ENCODE measurements around the gene DNAH2. TPM values are rescaled to one million over a fixed set of nuclear protein-coding genes. Genes with fewer than 3 reads are reported as not detected.

DNAH2 gene
- polyA plus RNA-seq, 2 of the 4 experiments (the other 2 are of a cell fraction): 0.01 to 0.08 TPM

DNA sequence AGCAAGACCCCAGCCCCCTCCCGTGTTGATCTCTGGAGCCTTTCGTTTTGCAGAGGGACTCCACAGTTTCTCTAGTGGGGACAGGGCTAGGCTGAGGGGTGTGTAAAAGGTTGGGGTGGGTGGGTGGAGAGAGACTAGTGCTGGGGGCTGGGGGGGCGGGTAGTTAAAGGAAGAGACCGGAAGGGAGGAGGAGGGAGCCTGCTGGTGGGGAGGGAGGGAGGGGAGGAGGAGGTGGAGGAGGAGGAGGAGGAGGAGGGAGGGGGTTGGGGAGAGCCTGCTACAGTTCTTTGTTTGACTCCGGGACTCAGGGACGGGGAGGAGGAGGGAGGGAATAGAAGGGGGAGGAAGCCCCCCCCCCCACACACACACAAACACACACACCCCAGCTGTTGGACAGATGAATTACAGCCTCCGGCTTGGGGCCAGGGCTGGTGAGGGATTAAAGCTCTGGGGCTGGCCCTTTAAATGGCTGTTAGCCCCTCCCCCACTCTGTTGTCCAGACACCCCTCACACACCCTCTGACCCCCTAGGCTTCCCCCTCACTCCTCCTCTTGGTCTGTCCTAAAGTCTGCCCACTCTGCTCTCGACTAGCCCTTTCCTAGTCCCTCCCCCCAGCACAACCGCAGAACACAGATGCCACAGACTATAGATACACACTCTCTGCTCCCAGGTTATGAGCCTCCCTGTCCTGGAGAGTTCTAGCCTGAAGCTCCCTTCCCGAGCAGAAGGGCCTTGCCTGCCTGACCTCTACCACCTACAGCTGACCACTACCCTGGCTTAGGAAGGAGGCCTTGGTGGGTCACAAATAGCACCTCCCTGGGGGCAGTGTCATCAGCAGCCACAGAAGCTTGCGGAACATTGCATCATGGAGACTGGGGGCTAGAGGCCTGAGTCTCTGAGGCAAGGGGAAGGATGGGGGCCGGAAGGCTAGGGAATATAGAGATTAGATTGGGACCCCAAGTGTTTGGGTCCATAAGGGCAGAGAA, 120.8 kb downstream of the DNAH2 start:
- H3K4me1 ChIP-seq: peaks cover 46% of the 10 kb centered on the region
- 30% methylated on average over 8 of the region's 12 CpGs for WGBS (ENCODE audit: missing lambda C conversion rate)
- no peak for FAIRE-seq

GRCh38 chr17:7839190-7839875, 121.8 kb downstream of the DNAH2 start:
- Histone ChIP-seq H3K4me3 (no peak overlapping the region; the same call in 2 of the 3 replicates), H3K4me2 (peak overlapping the region; percentile 96), H3K9me3 (no peaks in the 10 kb centered on the region), H3K27ac (peak overlapping the region; percentile 82 to 89), H3K4me1 (peaks cover 44% of the 10 kb centered on the region)
- ChIA-PET POLR2A (interaction anchor here (6.7 kb wide), 1 partner anchor 18 kb away, joined by 44 read pairs; the partner anchor contains the start of genes CYB5D1 and NAA38), CTCF (interaction anchor here (0.9 to 25.1 kb wide), 7 partner anchors 2 to 123 kb away, joined by 3 to 677 read pairs (median 9); partner anchors contain the start of genes KDM6B and NAA38)
- ATAC-seq (no peak), DNase-seq (ENCODE audit: low read depth in 1 of 2, low spot score in 1 of 2) (no peak), FAIRE-seq (no peak)
- TF ChIP-seq NFE2L2 (conservative IDR thresholded peaks at IDR 0.05; ENCODE audit: low read length) (no peak), JUN (IDR thresholded peaks at IDR 0.05) (no peak), REST (IDR thresholded peaks at IDR 0.05) (no peak), MAX (IDR thresholded peaks at IDR 0.05) (no peak)
- WGBS (ENCODE audit: missing lambda C conversion rate): 72% methylated on average over 6 of the region's 6 CpGs

More for the DNA sequence above, 120.8 kb downstream of the DNAH2 start:
- TF ChIP-seq SMC3 (IDR thresholded peaks at IDR 0.05) (no peak), RAD21 (conservative IDR thresholded peaks at IDR 0.05 in 1 of 2, IDR thresholded peaks at IDR 0.05 in 1 of 2) (no peak), KDM5A (IDR thresholded peaks at IDR 0.05) (no peak), CEBPB (IDR thresholded peaks at IDR 0.05) (peak in 1 of 2 experiments; percentile 43; a peak in 1 of 4 replicates), ZFP36 (IDR thresholded peaks at IDR 0.05; ENCODE audit: borderline replicate concordance, partially characterized antibody) (no peak), JUN (IDR thresholded peaks at IDR 0.05) (0 out of 5 replicates have a peak, but pooled peaks of 1 of the 2 experiments have one; percentile 37), TFCP2L1 (CRISPR knock-in tag; IDR thresholded peaks at IDR 0.05) (no peak), ZC3H11A (IDR thresholded peaks at IDR 0.05) (no peak), PHF8 (IDR thresholded peaks at IDR 0.05; ENCODE audit: borderline replicate concordance, low read depth) (no peak), EHMT2 (IDR thresholded peaks at IDR 0.05; ENCODE audit: low read depth) (no peak), JUNB (IDR thresholded peaks at IDR 0.05) (no peak)
- TF ChIP-seq, protein P1, sequence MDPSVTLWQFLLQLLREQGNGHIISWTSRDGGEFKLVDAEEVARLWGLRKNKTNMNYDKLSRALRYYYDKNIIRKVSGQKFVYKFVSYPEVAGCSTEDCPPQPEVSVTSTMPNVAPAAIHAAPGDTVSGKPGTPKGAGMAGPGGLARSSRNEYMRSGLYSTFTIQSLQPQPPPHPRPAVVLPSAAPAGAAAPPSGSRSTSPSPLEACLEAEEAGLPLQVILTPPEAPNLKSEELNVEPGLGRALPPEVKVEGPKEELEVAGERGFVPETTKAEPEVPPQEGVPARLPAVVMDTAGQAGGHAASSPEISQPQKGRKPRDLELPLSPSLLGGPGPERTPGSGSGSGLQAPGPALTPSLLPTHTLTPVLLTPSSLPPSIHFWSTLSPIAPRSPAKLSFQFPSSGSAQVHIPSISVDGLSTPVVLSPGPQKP (IDR thresholded peaks at IDR 0.05; ENCODE audit: low read depth, low read length): no peak
- TF ChIP-seq, protein P2, sequence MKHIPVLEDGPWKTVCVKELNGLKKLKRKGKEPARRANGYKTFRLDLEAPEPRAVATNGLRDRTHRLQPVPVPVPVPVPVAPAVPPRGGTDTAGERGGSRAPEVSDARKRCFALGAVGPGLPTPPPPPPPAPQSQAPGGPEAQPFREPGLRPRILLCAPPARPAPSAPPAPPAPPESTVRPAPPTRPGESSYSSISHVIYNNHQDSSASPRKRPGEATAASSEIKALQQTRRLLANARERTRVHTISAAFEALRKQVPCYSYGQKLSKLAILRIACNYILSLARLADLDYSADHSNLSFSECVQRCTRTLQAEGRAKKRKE (CRISPR knock-in tag; IDR thresholded peaks at IDR 0.05; ENCODE audit: low read depth): no peak
- TF ChIP-seq, protein P3, sequence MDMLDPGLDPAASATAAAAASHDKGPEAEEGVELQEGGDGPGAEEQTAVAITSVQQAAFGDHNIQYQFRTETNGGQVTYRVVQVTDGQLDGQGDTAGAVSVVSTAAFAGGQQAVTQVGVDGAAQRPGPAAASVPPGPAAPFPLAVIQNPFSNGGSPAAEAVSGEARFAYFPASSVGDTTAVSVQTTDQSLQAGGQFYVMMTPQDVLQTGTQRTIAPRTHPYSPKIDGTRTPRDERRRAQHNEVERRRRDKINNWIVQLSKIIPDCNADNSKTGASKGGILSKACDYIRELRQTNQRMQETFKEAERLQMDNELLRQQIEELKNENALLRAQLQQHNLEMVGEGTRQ (IDR thresholded peaks at IDR 0.05): no peak
- H3K4me3 ChIP-seq: peak overlapping the region; percentile 34
- H3K9me3 ChIP-seq: no peaks in the 10 kb centered on the region
- POLR2A ChIA-PET: interaction anchor here (6.7 kb wide), 1 partner anchor 19 kb away, joined by 44 read pairs; the partner anchor contains the start of genes CYB5D1 and NAA38
- CTCF ChIA-PET: interaction anchor here (0.9 to 25.1 kb wide), 9 partner anchors 3 to 203 kb away, joined by 3 to 677 read pairs (median 7); partner anchors contain the start of genes KDM6B, NAA38, TP53 and WRAP53
- H3K27ac ChIP-seq: peak overlapping the region; percentile 82 to 89
- DNase-seq (ENCODE audit: low read depth in 1 of 2, low spot score in 1 of 2): peak in 1 of 2 experiments; percentile 66
- ATAC-seq: no peak
- H3K4me2 ChIP-seq: peak overlapping the region; percentile 96

All from A549 (cell line).